WTC11 (cell line): Measurements from ENCODE around the gene RPTN.

ENCODE experiments used
- AFF4 ChIP-seq: sonication (generic); formaldehyde crosslinking; IDR thresholded peaks from 2 replicates; pipeline ENCODE4 v1.8.1; 2023; ENCODE audit warnings: mild to moderate bottlenecking, missing genetic modification reagents, borderline replicate concordance
- ATF3 ChIP-seq: sonication (generic); formaldehyde crosslinking; conservative IDR thresholded peaks from 2 replicates; pipeline ENCODE4 v1.8.1; 2022; ENCODE audit warnings: mild to moderate bottlenecking, missing genetic modification reagents
- CBFB ChIP-seq: sonication (generic); formaldehyde crosslinking; IDR thresholded peaks from 2 replicates; pipeline ENCODE4 v1.8.1; 2022; ENCODE audit warnings: mild to moderate bottlenecking, low read depth, missing genetic modification reagents
- CREB1 ChIP-seq: sonication (generic); formaldehyde crosslinking; IDR thresholded peaks from 2 replicates; pipeline ENCODE4 v1.8.0; 2023; ENCODE audit warnings: mild to moderate bottlenecking, missing genetic modification reagents
- CTCF ChIP-seq: fragments of 200-600 bp; IDR thresholded peaks from 2 replicates; pipeline ENCODE4 v1.8.0; 2022; ENCODE audit warnings: antibody characterized with exemption
- E2F4 ChIP-seq: sonication (generic); formaldehyde crosslinking; IDR thresholded peaks from 2 replicates; pipeline ENCODE4 v1.8.1; 2022; ENCODE audit warnings: low read depth, mild to moderate bottlenecking, moderate library complexity, missing genetic modification reagents, borderline replicate concordance
- FOXJ3 ChIP-seq: sonication (generic); formaldehyde crosslinking; IDR thresholded peaks from 2 replicates; pipeline ENCODE4 v1.9.0; 2021; ENCODE audit warnings: missing genetic modification reagents, mild to moderate bottlenecking, borderline replicate concordance
- KAT7 ChIP-seq: sonication (generic); formaldehyde crosslinking; IDR thresholded peaks from 2 replicates; pipeline ENCODE4 v1.8.1; 2023; ENCODE audit warnings: missing genetic modification reagents, mild to moderate bottlenecking, borderline replicate concordance
- MAX ChIP-seq: sonication (generic); formaldehyde crosslinking; IDR thresholded peaks from 2 replicates; pipeline ENCODE4 v1.8.0; 2022; ENCODE audit warnings: mild to moderate bottlenecking, missing genetic modification reagents
- NFYB ChIP-seq: sonication (generic); formaldehyde crosslinking; conservative IDR thresholded peaks from 2 replicates; pipeline ENCODE4 v1.8.0; 2022; ENCODE audit warnings: low read depth, missing genetic modification reagents
- TCF7 ChIP-seq: sonication (generic); formaldehyde crosslinking; IDR thresholded peaks from 2 replicates; pipeline ENCODE4 v1.8.0; 2022; ENCODE audit warnings: mild to moderate bottlenecking, low read depth, missing genetic modification reagents, moderate library complexity
- ZBTB43 ChIP-seq: sonication (generic); formaldehyde crosslinking; IDR thresholded peaks from 2 replicates; pipeline ENCODE4 v1.8.1; 2023; ENCODE audit warnings: mild to moderate bottlenecking, missing genetic modification reagents
- ZNF263 ChIP-seq: sonication (generic); formaldehyde crosslinking; IDR thresholded peaks from 2 replicates; pipeline ENCODE4 v1.8.1; 2022; ENCODE audit warnings: low read depth, mild to moderate bottlenecking, moderate library complexity, missing genetic modification reagents

- TF ChIP-seq KAT7 (CRISPR knock-in tag) (no peak), CTCF (no peak), ZBTB43 (no peak), AFF4 (CRISPR knock-in tag) (no peak), CREB1 (no peak), CBFB (CRISPR knock-in tag) (no peak), TCF7 (CRISPR knock-in tag) (no peak), NFYB (CRISPR knock-in tag) (no peak), MAX (CRISPR knock-in tag) (no peak), ZNF263 (CRISPR knock-in tag) (no peak), ATF3 (CRISPR knock-in tag) (no peak), E2F4 (CRISPR knock-in tag) (no peak), FOXJ3 (CRISPR knock-in tag) (no peak)
Observed at GRCh38 chr1:152191260-152191659, 32.2 kb upstream of the RPTN start.
